ENCODE measurements around the gene SAMD4B. TPM values are rescaled to one million over a fixed set of nuclear protein-coding genes. Genes with fewer than 3 reads are reported as not detected.
A peak's percentile ranks its signal among the peaks of the same experiment; 100 is the strongest.

SAMD4B gene
- total and polyA plus RNA-seq, 10 donors: 26.7 to 108 (median 80.9) TPM

GRCh38 chr19:39407660-39408391 lies 65.6 kb downstream of the SAMD4B start:
- Histone ChIP-seq H3K27me3 (replicated peaks in 1 of 7) (no peaks in the 10 kb centered on the region), H3K27ac (peak overlapping the region; percentile 88 to 100 (median 99)), H3K4me1 (peaks cover 37 to 74% (median 67%) of the 10 kb centered on the region in 6 donors), H3K9me3 (no peaks in the 10 kb centered on the region), H3K4me3 (peak overlapping the region; percentile 74 to 100 (median 96)), H3K36me3 (peaks cover 4 to 22% (median 16%) of the 10 kb centered on the region in 6 donors)
- peak; percentile 94 for DNase-seq
- intact Hi-C loops (cut with DNase I; ENCODE audit: low total_unique reads): no loop called here
- 7 to 21% (median 13%) methylated on average over 27 to 40 of the region's 40 CpGs for WGBS, 5 donors
- TF ChIP-seq POLR2A (IDR thresholded peaks at IDR 0.05) (peak in 2 of 3 donors; percentile 22 to 35), CTCF (IDR thresholded peaks at IDR 0.05 in 8 of 11, conservative IDR thresholded peaks at IDR 0.05 in 3 of 11) (no peak), POLR2AphosphoS5 (IDR thresholded peaks at IDR 0.05) (peak; percentile 88 to 95 (median 91))

DNA sequence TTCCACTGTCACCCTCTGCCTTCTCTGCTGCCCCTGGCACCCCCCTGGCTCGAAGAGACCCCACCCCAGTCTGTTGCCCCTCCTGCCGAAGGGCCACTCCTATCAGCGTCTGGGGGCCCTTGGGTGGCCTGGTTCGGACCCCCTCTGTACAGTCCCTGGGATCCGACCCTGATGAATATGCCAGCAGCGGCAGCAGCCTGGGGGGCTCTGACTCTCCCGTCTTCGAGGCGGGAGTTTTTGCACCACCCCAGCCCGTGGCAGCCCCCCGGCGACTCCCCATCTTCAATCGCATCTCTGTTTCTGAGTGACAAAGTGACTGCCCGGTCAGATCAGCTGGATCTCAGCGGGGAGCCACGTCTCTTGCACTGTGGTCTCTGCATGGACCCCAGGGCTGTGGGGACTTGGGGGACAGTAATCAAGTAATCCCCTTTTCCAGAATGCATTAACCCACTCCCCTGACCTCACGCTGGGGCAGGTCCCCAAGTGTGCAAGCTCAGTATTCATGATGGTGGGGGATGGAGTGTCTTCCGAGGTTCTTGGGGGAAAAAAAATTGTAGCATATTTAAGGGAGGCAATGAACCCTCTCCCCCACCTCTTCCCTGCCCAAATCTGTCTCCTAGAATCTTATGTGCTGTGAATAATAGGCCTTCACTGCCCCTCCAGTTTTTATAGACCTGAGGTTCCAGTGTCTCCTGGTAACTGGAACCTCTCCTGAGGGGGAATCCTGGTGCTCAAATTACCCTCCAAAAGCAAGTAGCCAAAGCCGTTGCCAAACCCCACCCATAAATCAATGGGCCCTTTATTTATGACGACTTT lies 66.4 kb downstream of the SAMD4B start:
- Histone ChIP-seq H3K4me1 (peaks cover 37 to 74% (median 64%) of the 10 kb centered on the region in 6 donors), H3K27ac (peak overlapping the region; percentile 88 to 100 (median 99)), H3K36me3 (peaks cover 4 to 22% (median 16%) of the 10 kb centered on the region in 6 donors), H3K27me3 (replicated peaks in 1 of 7) (peaks cover 0 to 4% (median 0%) of the 10 kb centered on the region in 7 donors), H3K9me3 (no peaks in the 10 kb centered on the region), H3K4me3 (peak overlapping the region; percentile 74 to 100 (median 96))
- intact Hi-C loops (cut with DNase I; ENCODE audit: low total_unique reads): no loop called here
- peak; percentile 54 to 86 (median 71) for TF ChIP-seq POLR2AphosphoS5 (IDR thresholded peaks at IDR 0.05)
- no peak for TF ChIP-seq CTCF (IDR thresholded peaks at IDR 0.05 in 8 of 11, conservative IDR thresholded peaks at IDR 0.05 in 3 of 11)
- peak in 1 of 3 donors; percentile 44 for TF ChIP-seq POLR2A (IDR thresholded peaks at IDR 0.05)
- DNase-seq: peak; percentile 86
- WGBS, 5 donors: 21 to 48% (median 34%) methylated on average over 19 to 20 of the region's 20 CpGs

- Histone ChIP-seq H3K9me3 (no peaks in the 10 kb centered on the region), H3K4me1 (peaks cover 38 to 74% (median 65%) of the 10 kb centered on the region in 6 donors), H3K27me3 (replicated peaks in 1 of 7) (peaks cover 0 to 4% (median 0%) of the 10 kb centered on the region in 7 donors), H3K27ac (peak overlapping the region; percentile 88 to 100 (median 99)), H3K4me3 (peak overlapping the region; percentile 74 to 100 (median 96)), H3K36me3 (peaks cover 4 to 22% (median 16%) of the 10 kb centered on the region in 6 donors)
- 1 to 2% (median 1%) methylated on average over 18 to 52 of the region's 52 CpGs for WGBS, 5 donors
- peak; percentile 98 for DNase-seq
- peak in 3 of 11 experiments; percentile 8 to 43 (median 31) for TF ChIP-seq CTCF (IDR thresholded peaks at IDR 0.05 in 8 of 11, conservative IDR thresholded peaks at IDR 0.05 in 3 of 11)
- peak; percentile 17 to 77 (median 77) for TF ChIP-seq POLR2A (IDR thresholded peaks at IDR 0.05)
- peak; percentile 92 to 96 (median 93) for TF ChIP-seq POLR2AphosphoS5 (IDR thresholded peaks at IDR 0.05)
- intact Hi-C loops (cut with DNase I; ENCODE audit: low total_unique reads): loop anchor here (10.0 kb wide), 1 partner anchor 65 kb away; the partner anchor contains the start of gene SAMD4B
These were observed 67.2 kb downstream of the SAMD4B start for GRCh38 chr19:39409208-39410016.
